GM23338 (cell line): ENCODE data around the gene SYT2.

Source experiments
- CREB1 ChIP-seq: fragments of 250-450 bp; sonication (Bioruptor Pico); IDR thresholded peaks from 2 replicates; pipeline ENCODE4 v1.5.0; 2020; ENCODE audit warnings: low read depth, mild to moderate bottlenecking, moderate library complexity
- CTCF ChIP-seq, 2 experiments: fragments of 200-600 bp in 1 of 2; sonication (generic) in 1 of 2; conservative IDR thresholded peaks; 2 replicates each; pipeline versions ENCODE4 v1.5.1 to v1.6.1; 2016 to 2017; ENCODE audit warnings: antibody characterized with exemption in 2 of 2, low read depth in 2 of 2, mild to moderate bottlenecking in 2 of 2, moderate library complexity in 1 of 2
- ETS1 ChIP-seq: IDR thresholded peaks from 2 replicates; pipeline ENCODE4 v1.6.1; 2016; ENCODE audit warnings: antibody characterized with exemption
- EZH2 ChIP-seq: fragments of 200-600 bp; sonication (generic); IDR thresholded peaks from one replicate; pipeline ENCODE4 v1.8.0; 2017; ENCODE audit warnings: antibody characterized with exemption, mild to moderate bottlenecking, low read depth; ENCODE audit not compliant: unreplicated experiment
- EZH2phosphoT487 ChIP-seq: fragments of 200-600 bp; sonication (generic); IDR thresholded peaks from one replicate; pipeline ENCODE4 v1.8.1; 2018; ENCODE audit warnings: antibody characterized with exemption; ENCODE audit not compliant: unreplicated experiment
- JUNB ChIP-seq: IDR thresholded peaks from one replicate; pipeline ENCODE4 v1.6.1; 2016; ENCODE audit warnings: antibody characterized with exemption; ENCODE audit not compliant: unreplicated experiment
- NANOG ChIP-seq: IDR thresholded peaks from 2 replicates; pipeline ENCODE4 v1.6.1; 2016; ENCODE audit warnings: antibody characterized with exemption, borderline replicate concordance
- POLR2AphosphoS5 ChIP-seq: IDR thresholded peaks from 2 replicates; pipeline ENCODE4 v1.6.1; 2016; ENCODE audit warnings: antibody characterized with exemption, low read depth
- REST ChIP-seq: IDR thresholded peaks from one replicate; pipeline ENCODE4 v1.6.1; 2018; ENCODE audit warnings: antibody characterized with exemption; ENCODE audit not compliant: unreplicated experiment
- ZNF114 ChIP-seq: fragments of 250-450 bp; sonication (Bioruptor Pico); IDR thresholded peaks from 2 replicates; pipeline ENCODE4 v1.5.0; 2020; ENCODE audit warnings: mild to moderate bottlenecking, moderate library complexity
- ZNF331 ChIP-seq: fragments of 250-450 bp; sonication (Bioruptor Pico); IDR thresholded peaks from 2 replicates; pipeline ENCODE4 v1.5.0; 2020; ENCODE audit warnings: low read depth, mild to moderate bottlenecking, moderate library complexity
- ZNF462 ChIP-seq: fragments of 250-450 bp; sonication (Bioruptor Pico); IDR thresholded peaks from 2 replicates; pipeline ENCODE4 v1.5.0; 2020; ENCODE audit warnings: mild to moderate bottlenecking, moderate library complexity

GRCh38 chr1:202700061-202700460, 10.2 kb downstream of the SYT2 start:
- TF ChIP-seq CTCF (conservative IDR thresholded peaks at IDR 0.05; ENCODE audit: low read depth in 2 of 2) (no peak), CREB1 (no peak), POLR2AphosphoS5 (no peak), EZH2 (no peak), REST (no peak), EZH2phosphoT487 (no peak), NANOG (no peak), ZNF114 (CRISPR knock-in tag) (no peak), JUNB (no peak), ETS1 (no peak), ZNF331 (CRISPR knock-in tag) (no peak), ZNF462 (no peak)
